Left ventricle myocardium inferior (tissue), 1 donor: ENCODE results near the gene VPS41. TPM values are rescaled to one million over a fixed set of nuclear protein-coding genes. Genes with fewer than 3 reads are reported as not detected.

Source experiments
- DNase-seq: peaks from one replicate; pipeline ENCODE4 v3.0.0-alpha.2; 2020
- H3K27ac ChIP-seq: fragments of 200-600 bp; replicated peaks from 2 replicates; pipeline ENCODE4 v1.8.0; 2021
- H3K27me3 ChIP-seq: fragments of 200-600 bp; 2 replicates; pipeline ENCODE4 v1.8.0; 2021; ENCODE audit warnings: low read depth
- H3K36me3 ChIP-seq: fragments of 200-600 bp; 2 replicates; pipeline ENCODE4 v1.8.0; 2021
- H3K4me1 ChIP-seq: fragments of 200-600 bp; 2 replicates; pipeline ENCODE4 v1.8.0; 2021
- H3K4me3 ChIP-seq: fragments of 200-600 bp; 2 replicates; pipeline ENCODE4 v1.8.0; 2021; ENCODE audit warnings: mild to moderate bottlenecking, moderate library complexity
- H3K9me3 ChIP-seq: fragments of 200-600 bp; replicated peaks from 2 replicates; pipeline ENCODE4 v1.8.0; 2021
- CTCF ChIP-seq: fragments of 200-600 bp; IDR thresholded peaks from 2 replicates; pipeline ENCODE4 v1.8.0; 2021; ENCODE audit warnings: antibody characterized with exemption, mild to moderate bottlenecking, borderline replicate concordance
- intact Hi-C: fragments of 100-400 bp; cut with micrococcal nuclease; formaldehyde crosslinking; loops from one replicate; pipeline ENCODE4 v1.11.0; 2022
- total RNA-seq: library from RNA; stranded (reverse); fragmentation: NEBNext Ultra II Directional; extraction: Animal tissue kit (Norgen Biotek cat#: 25700); gene quantifications from one replicate; pipeline ENCODE4 v1.2.1, GENCODE V29; 2021
- donor health status: DM: no; HTN: yes; CAD: no; lungs with severe emphysema.

VPS41 gene
- total RNA-seq, 1 donor from 2014 or later: 43.7 TPM

- Histone ChIP-seq H3K27me3 (peaks cover 13% of the 10 kb centered on the region), H3K4me1 (no peaks in the 10 kb centered on the region), H3K9me3 (peaks cover 5% of the 10 kb centered on the region), H3K36me3 (no peaks in the 10 kb centered on the region), H3K27ac (no peak overlapping the region), H3K4me3 (no peak overlapping the region)
- no peak for TF ChIP-seq CTCF
- intact Hi-C loops: no loop called here
- no peak for DNase-seq
Measured at GRCh38 chr7:38703093-38703492, 205.9 kb downstream of the VPS41 start.

GRCh38 chr7:38702002-38702535 lies 206.9 kb downstream of the VPS41 start:
- H3K27ac ChIP-seq: no peak overlapping the region
- peaks cover 4% of the 10 kb centered on the region for H3K27me3 ChIP-seq
- no peak for DNase-seq
- peaks cover under 1% of the 10 kb centered on the region for H3K9me3 ChIP-seq
- H3K4me1 ChIP-seq: no peaks in the 10 kb centered on the region
- H3K4me3 ChIP-seq: no peak overlapping the region
- intact Hi-C loops: no loop called here
- no peaks in the 10 kb centered on the region for H3K36me3 ChIP-seq
- TF ChIP-seq CTCF: no peak

- Histone ChIP-seq H3K27me3 (no peaks in the 10 kb centered on the region), H3K4me1 (no peaks in the 10 kb centered on the region), H3K9me3 (peaks cover 2% of the 10 kb centered on the region), H3K36me3 (no peaks in the 10 kb centered on the region), H3K27ac (no peak overlapping the region), H3K4me3 (no peak overlapping the region)
- intact Hi-C loops: no loop called here
- DNase-seq: no peak
- TF ChIP-seq CTCF: no peak
Measured at GRCh38 chr7:38700116-38700515, 208.9 kb downstream of the VPS41 start.

GRCh38 chr7:38699471-38699870 lies 209.5 kb downstream of the VPS41 start:
- no peak overlapping the region for H3K27ac ChIP-seq
- H3K9me3 ChIP-seq: peaks cover 6% of the 10 kb centered on the region
- DNase-seq: no peak
- no peaks in the 10 kb centered on the region for H3K36me3 ChIP-seq
- intact Hi-C loops: no loop called here
- no peak overlapping the region for H3K4me3 ChIP-seq
- no peaks in the 10 kb centered on the region for H3K4me1 ChIP-seq
- H3K27me3 ChIP-seq: no peaks in the 10 kb centered on the region
- TF ChIP-seq CTCF: no peak

- no peak overlapping the region for H3K4me3 ChIP-seq
- intact Hi-C loops: no loop called here
- H3K36me3 ChIP-seq: no peaks in the 10 kb centered on the region
- no peak for DNase-seq
- H3K9me3 ChIP-seq: peaks cover 6% of the 10 kb centered on the region
- H3K4me1 ChIP-seq: no peaks in the 10 kb centered on the region
- no peaks in the 10 kb centered on the region for H3K27me3 ChIP-seq
- H3K27ac ChIP-seq: no peak overlapping the region
- no peak for TF ChIP-seq CTCF
Measured at GRCh38 chr7:38694326-38694725, 214.7 kb downstream of the VPS41 start.
